ENCODE measurements around the gene TAF13. TPM values are rescaled to one million over a fixed set of nuclear protein-coding genes. Genes with fewer than 3 reads are reported as not detected.
A peak's percentile ranks its signal among the peaks of the same experiment; 100 is the strongest.

Gene TAF13
- total and polyA plus RNA-seq, 9 of the 15 experiments (the other 6 are each of a cell fraction or from before 2014, with no cell fraction given): 14.9 to 77.2 (median 38.7) TPM

GRCh38 chr1:109041621-109042468, 34.0 kb downstream of the TAF13 start, which contains the start of gene WDR47 (continued):
- TF ChIP-seq ELK1 (CRISPR knock-in tag; IDR thresholded peaks at IDR 0.05): no peak
- peak; percentile 82 for TF ChIP-seq POLR2H (tag; IDR thresholded peaks at IDR 0.05; ENCODE audit: low read depth)
- TF ChIP-seq ZNF384 (IDR thresholded peaks at IDR 0.05; ENCODE audit: low read depth, low read length): no peak
- TF ChIP-seq TRIM25 (IDR thresholded peaks at IDR 0.05; ENCODE audit: borderline replicate concordance): no peak
- TF ChIP-seq ILK (tag; IDR thresholded peaks at IDR 0.05; ENCODE audit: borderline replicate concordance, low read depth): no peak
- no peak for TF ChIP-seq MYBL2 (IDR thresholded peaks at IDR 0.05; ENCODE audit: low read depth)
- no peak for TF ChIP-seq MYBL2 (CRISPR knock-in tag; IDR thresholded peaks at IDR 0.05; ENCODE audit: borderline replicate concordance)
- TF ChIP-seq SREBF2 (CRISPR knock-in tag; IDR thresholded peaks at IDR 0.05): no peak
- TF ChIP-seq HNRNPLL (IDR thresholded peaks at IDR 0.05; ENCODE audit: low read depth, low read length, poor library complexity, severe bottlenecking): no peak
- peak; percentile 91; the same call in 1 of the 2 replicates for TF ChIP-seq THAP12 (CRISPR knock-in tag; IDR thresholded peaks at IDR 0.05)
- TF ChIP-seq ZNF778 (CRISPR knock-in tag; IDR thresholded peaks at IDR 0.05): no peak
- no peak for TF ChIP-seq SRSF9 (IDR thresholded peaks at IDR 0.05; ENCODE audit: borderline replicate concordance, low read depth, low read length)
- TF ChIP-seq CCNT2 (IDR thresholded peaks at IDR 0.05; ENCODE audit: borderline replicate concordance, extremely low read depth, insufficient read length, low read depth, low read length): peak; percentile 79
- TF ChIP-seq SIN3B (IDR thresholded peaks at IDR 0.05; ENCODE audit: low read depth): no peak
- TF ChIP-seq ZNF12 (CRISPR knock-in tag; IDR thresholded peaks at IDR 0.05): no peak
- TF ChIP-seq CBFA2T3 (IDR thresholded peaks at IDR 0.05): no peak
- TF ChIP-seq ZNF347 (CRISPR knock-in tag; IDR thresholded peaks at IDR 0.05; ENCODE audit: low read depth): no peak
- TF ChIP-seq CBX8 (IDR thresholded peaks at IDR 0.05; ENCODE audit: borderline replicate concordance, extremely low read depth, low read depth, low read length, poor library complexity, severe bottlenecking): no peak
- no peak for TF ChIP-seq SRSF7 (optimal IDR thresholded peaks at IDR 0.05; ENCODE audit: low read depth, low read length)
- TF ChIP-seq SRSF3 (IDR thresholded peaks at IDR 0.05; ENCODE audit: insufficient read depth, low read length): no peak
- TF ChIP-seq ZNF507 (tag; conservative IDR thresholded peaks at IDR 0.05): no peak
- TF ChIP-seq ZFP30 (CRISPR knock-in tag; IDR thresholded peaks at IDR 0.05; ENCODE audit: borderline replicate concordance): no peak
- TF ChIP-seq ZNF124 (CRISPR knock-in tag; IDR thresholded peaks at IDR 0.05): no peak
